Measurements from ENCODE around the gene ZNF528.
A peak's percentile ranks its signal among the peaks of the same experiment; 100 is the strongest.

ZNF528 gene

DNA sequence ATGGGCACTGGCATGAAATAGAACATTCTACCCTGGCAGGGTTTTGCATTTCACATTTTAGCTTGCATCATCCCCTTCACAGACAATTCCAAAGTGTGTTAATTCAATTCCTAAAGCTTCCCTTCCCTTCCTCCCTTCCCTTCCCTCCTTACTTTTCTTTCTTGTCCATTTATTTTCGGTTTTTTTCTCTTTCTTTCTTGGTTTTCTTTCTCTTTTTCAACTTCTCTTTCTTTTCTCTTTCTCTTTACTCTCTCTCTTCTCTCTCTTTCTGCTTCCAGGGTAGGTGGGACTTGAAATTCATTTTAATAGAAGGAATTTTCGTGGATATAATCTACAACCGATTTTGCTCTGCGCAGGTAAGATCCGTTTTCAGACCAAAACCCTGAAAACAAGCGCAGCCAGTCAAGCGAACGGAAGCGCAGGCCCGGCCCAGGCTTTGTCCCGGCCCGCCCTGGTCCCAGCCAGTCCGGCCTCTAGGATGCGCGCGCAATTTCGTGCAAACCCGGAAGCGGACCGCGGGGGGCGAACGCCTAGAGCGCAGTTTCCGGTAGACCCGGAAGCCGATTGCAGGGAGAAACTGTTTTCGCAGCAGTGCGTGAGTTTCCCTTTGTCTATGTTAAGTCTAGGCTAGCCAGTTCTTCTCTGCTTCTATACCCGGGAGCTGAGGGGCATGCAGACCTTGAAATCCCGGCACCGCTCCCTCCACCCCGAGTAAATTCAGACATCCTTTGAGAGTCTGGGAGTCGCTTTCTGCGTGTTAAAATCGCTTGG, at the start of gene ZNF528:
ZNF528 (plus strand) TSS at position 540 of the 771 bp plus-strand sequence. CDS start 4,165 bp downstream, outside the sequence.
- DNase-seq (ENCODE audit: low read depth) = peak; percentile 92

- no peak for DNase-seq (ENCODE audit: low read depth)
Observed at GRCh38 chr19:52351512-52351911, 46.1 kb upstream of the ZNF528 start.

DNA sequence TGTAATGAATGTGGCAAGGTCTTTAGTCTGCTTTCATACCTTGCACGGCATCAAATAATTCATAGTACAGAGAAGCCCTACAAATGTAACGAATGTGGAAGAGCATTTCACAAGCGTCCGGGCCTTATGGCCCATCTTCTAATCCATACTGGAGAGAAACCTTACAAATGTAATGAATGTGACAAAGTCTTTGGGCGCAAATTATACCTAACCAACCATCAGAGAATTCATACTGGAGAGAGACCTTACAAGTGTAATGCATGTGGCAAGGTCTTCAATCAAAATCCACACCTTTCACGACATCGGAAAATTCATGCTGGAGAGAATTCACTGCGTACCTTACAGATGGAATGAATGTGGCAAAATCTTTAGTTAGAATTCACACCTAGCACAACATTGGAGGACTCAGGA, 31.2 kb upstream of the ZNF528 start:
- DNase-seq (ENCODE audit: low read depth) = no peak

- DNase-seq (ENCODE audit: low read depth) = peak; percentile 88
Observed at GRCh38 chr19:52369559-52370340, 27.9 kb upstream of the ZNF528 start, which contains the start of gene ZNF880. Gene ZNF880, plus strand, starts transcription at chr19:52369923. Its CDS starts 43 bp downstream, at chr19:52369966.

GRCh38 chr19:52370341-52370710, 27.3 kb upstream of the ZNF528 start:
- DNase-seq (ENCODE audit: low read depth) = no peak

- no peak for DNase-seq (ENCODE audit: low read depth)
Observed at GRCh38 chr19:52391135-52391534, 6.5 kb upstream of the ZNF528 start.

DNA sequence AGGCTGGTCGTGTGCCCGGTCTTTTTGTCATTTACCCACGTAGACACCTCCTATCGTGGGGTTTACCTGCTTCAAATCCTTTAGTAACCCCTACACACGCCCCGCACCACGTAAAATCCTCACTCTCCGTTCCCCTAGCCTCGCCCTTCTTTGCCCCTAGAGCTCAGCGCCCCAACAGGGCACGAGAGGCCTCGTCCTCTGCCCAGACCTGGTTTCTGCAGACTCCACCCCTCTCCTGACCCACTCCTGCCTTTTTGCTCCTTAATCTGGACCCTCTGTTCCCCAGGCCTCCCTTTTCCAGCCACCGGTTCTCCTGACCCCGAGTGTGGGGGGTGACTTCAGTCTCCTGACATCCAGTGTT, 412 bp downstream of the ZNF528 start:
- peak; percentile 1 for DNase-seq (ENCODE audit: low read depth)

DNA sequence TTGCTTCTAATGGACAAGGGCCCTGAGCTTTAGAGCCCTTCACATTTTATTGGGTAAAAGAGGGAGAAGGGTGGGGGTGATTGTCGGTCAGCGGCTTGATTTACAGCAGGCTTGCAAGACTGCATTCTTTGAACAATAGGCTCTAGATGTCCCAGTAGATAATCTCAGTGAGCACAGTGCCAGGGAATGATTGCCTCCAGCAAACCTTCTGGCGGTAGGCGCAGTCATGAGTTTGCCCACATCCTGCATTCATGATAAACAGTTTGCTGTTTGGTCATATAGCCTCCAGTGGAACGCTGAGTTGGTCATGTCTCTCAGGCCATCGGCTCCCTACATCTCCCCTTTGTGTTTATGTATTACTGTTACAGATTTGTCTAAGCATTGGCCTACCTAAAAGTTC, 12.6 kb downstream of the ZNF528 start:
- no peak for DNase-seq (ENCODE audit: low read depth)

- no peak for DNase-seq (ENCODE audit: low read depth)
Observed at GRCh38 chr19:52415711-52416110, 18.1 kb downstream of the ZNF528 start.

DNA sequence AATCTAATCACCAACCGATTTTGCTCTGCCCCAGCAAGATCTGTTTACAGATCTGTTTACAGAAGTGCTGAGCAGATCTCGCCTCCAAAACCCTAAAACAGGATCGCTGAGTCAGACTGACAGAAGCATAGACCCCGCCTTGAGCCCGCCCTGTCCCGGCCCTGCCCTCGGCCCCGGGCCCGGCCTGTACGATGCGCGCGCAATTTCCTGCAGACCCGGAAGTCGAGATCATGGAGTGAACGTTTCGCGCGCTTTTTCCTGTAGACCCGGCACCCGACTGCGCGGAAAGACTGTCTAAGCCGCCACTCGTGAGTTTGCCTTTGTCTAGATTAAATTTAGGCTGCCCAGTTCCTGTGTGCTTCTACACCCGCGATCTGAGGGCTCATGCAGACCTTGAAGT, 31.3 kb downstream of the ZNF528 start, which contains the start of gene ZNF534:
ZNF534 (plus strand) TSS at position 212 of the 400 bp plus-strand sequence. CDS start 2,327 bp downstream, outside the sequence.
- no peak for DNase-seq (ENCODE audit: low read depth)

- no peak for DNase-seq (ENCODE audit: low read depth)
Observed at GRCh38 chr19:52442179-52442578, 44.5 kb downstream of the ZNF528 start.

GRCh38 chr19:52444506-52444905, 46.9 kb downstream of the ZNF528 start:
- no peak for DNase-seq (ENCODE audit: low read depth)

DNA sequence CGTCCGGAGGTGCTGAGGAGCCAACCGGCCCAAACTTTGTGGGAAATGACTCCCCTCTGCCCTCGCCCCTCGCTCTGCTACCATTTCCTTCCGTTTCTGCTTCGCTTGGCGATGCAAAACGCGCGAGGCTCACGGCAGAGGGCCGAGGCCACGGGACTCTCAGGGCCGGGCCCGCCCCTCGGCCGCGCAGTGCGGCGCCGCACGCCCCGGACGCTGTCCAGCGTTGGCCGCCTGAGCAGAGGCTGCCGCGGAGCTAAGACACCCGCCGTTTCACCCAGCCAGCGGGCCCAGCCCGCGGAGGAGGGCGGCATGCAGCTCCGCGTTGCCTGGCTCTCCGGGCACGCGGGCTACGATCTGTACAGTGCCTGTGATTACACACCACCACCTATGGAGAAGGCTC, 53.6 kb downstream of the ZNF528 start:
- DNase-seq (ENCODE audit: low read depth) = no peak

DNA sequence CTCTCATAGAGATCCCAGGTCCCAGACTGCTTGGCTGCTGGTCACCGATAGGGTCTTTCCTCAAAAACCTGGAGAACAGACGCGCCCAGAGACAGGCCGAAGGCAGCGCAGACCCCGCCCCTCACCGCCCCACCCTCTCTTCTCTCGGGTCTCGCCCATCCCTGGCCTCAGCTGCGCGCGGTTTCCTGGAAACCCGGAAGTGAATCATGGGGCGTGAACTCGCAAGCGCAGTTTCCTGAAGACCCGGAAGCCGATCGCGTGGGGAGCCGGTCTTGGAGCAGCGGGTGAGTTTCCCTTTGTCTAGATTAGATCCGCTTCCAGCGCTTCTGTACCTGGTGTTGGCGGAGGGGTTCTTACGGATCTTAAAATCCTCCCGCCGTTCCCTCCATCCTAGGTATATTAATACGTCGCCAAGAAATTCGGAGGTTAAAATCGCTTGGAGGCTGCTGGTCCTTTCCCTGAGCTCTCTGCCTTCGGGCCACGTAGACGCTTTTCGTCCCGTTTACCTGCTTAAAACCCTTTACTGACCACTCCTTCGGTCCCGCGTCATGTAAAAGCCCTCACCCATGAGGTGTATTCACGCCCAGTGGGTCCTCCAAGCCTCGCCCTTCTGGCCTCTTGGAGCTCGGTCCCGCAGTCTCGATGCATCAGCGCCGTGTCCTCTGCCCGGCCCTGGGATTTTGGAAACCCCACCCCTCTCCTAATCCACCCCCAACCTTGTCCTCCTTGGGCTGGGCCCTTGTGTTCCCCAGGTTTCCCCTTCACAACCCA, 55.9 kb downstream of the ZNF528 start, which contains the start of gene ZNF578:
ZNF578 (plus strand) TSS at position 230 of the 771 bp plus-strand sequence. CDS start 48,293 bp downstream, outside the sequence.
- peak; percentile 51 for DNase-seq (ENCODE audit: low read depth)

GRCh38 chr19:52464798-52465470, 67.3 kb downstream of the ZNF528 start:
- no peak for DNase-seq (ENCODE audit: low read depth)
